IPS-20b (cell line): Measurements from ENCODE around the gene ZNF804A.

Experiments
- H3K27ac ChIP-seq: one replicate; pipeline ENCODE4 v1.5.1; 2013; ENCODE audit warnings: low read length
- H3K27me3 ChIP-seq: 2 replicates; pipeline ENCODE4 v1.6.1; 2013; ENCODE audit warnings: mild to moderate bottlenecking, low read length, inconsistent platforms; ENCODE audit not compliant: insufficient read depth
- H3K36me3 ChIP-seq: 2 replicates; pipeline ENCODE4 v1.6.1; 2013; ENCODE audit warnings: low read depth, mild to moderate bottlenecking, inconsistent platforms, low read length, moderate library complexity; ENCODE audit not compliant: insufficient read depth
- H3K4me1 ChIP-seq: 2 replicates; pipeline ENCODE4 v1.6.1; 2013; ENCODE audit warnings: mild to moderate bottlenecking, control low read depth, inconsistent platforms, low read length, moderate library complexity; ENCODE audit not compliant: insufficient read depth
- H3K4me3 ChIP-seq: 2 replicates; pipeline ENCODE4 v1.5.1; 2013; ENCODE audit warnings: mild to moderate bottlenecking, low read length, inconsistent platforms
- H3K9ac ChIP-seq: 2 replicates; pipeline ENCODE4 v1.6.1; 2013; ENCODE audit warnings: low read depth, mild to moderate bottlenecking, inconsistent platforms, low read length, moderate library complexity
- H3K9me3 ChIP-seq: 2 replicates; pipeline ENCODE4 v1.6.1; 2013; ENCODE audit warnings: mild to moderate bottlenecking, low read depth, low read length, inconsistent platforms; ENCODE audit not compliant: insufficient read depth

Gene ZNF804A

GRCh38 chr2:184598316-184599053 lies at the start of gene ZNF804A:
TSS of gene ZNF804A (plus strand) at chr2:184598529. CDS start at chr2:184598960, 431 bp downstream.
- peak within 1 kb of the TSS; percentile 16; the same call in 1 of the 2 replicates for H3K9ac ChIP-seq
- peaks cover 48% of the 10 kb centered on the region for H3K27me3 ChIP-seq
- H3K9me3 ChIP-seq, result no peaks in the 10 kb centered on the region
- H3K27ac ChIP-seq, result no peak within 1 kb of the TSS
- H3K4me1 ChIP-seq, result no peaks in the 10 kb centered on the region; the same call in 1 of the 2 replicates
- no peaks in the 10 kb centered on the region for H3K36me3 ChIP-seq
- H3K4me3 ChIP-seq, result peak within 1 kb of the TSS; percentile 76

- Histone ChIP-seq H3K4me1 (no peaks in the 10 kb centered on the region), H3K27me3 (no peaks in the 10 kb centered on the region), H3K9ac (no peak overlapping the region), H3K27ac (no peak overlapping the region), H3K36me3 (no peaks in the 10 kb centered on the region), H3K9me3 (peaks cover 10% of the 10 kb centered on the region; the same call in 1 of the 2 replicates), H3K4me3 (no peak overlapping the region)
Measured at GRCh38 chr2:184549153-184549552, 49.2 kb upstream of the ZNF804A start.

- Histone ChIP-seq H3K9ac (no peak overlapping the region), H3K27ac (no peak overlapping the region), H3K4me1 (no peaks in the 10 kb centered on the region), H3K4me3 (no peak overlapping the region), H3K27me3 (no peaks in the 10 kb centered on the region), H3K9me3 (peaks cover 10% of the 10 kb centered on the region; the same call in 1 of the 2 replicates), H3K36me3 (no peaks in the 10 kb centered on the region)
Measured at GRCh38 chr2:184551626-184552025, 46.7 kb upstream of the ZNF804A start.

- no peak overlapping the region for H3K9ac ChIP-seq
- H3K27ac ChIP-seq, result no peak overlapping the region
- H3K27me3 ChIP-seq, result no peaks in the 10 kb centered on the region
- H3K4me1 ChIP-seq, result no peaks in the 10 kb centered on the region
- H3K9me3 ChIP-seq, result no peaks in the 10 kb centered on the region
- H3K36me3 ChIP-seq, result no peaks in the 10 kb centered on the region
- H3K4me3 ChIP-seq, result no peak overlapping the region
Measured at GRCh38 chr2:184554736-184555135, 43.6 kb upstream of the ZNF804A start.

- Histone ChIP-seq H3K27ac (no peak overlapping the region), H3K9me3 (no peaks in the 10 kb centered on the region), H3K36me3 (no peaks in the 10 kb centered on the region), H3K4me3 (no peak overlapping the region), H3K4me1 (no peaks in the 10 kb centered on the region), H3K27me3 (no peaks in the 10 kb centered on the region), H3K9ac (no peak overlapping the region)
Measured at GRCh38 chr2:184555352-184555751, 43.0 kb upstream of the ZNF804A start.

GRCh38 chr2:184556639-184557038 lies 41.7 kb upstream of the ZNF804A start:
- H3K27ac ChIP-seq, result no peak overlapping the region
- H3K9me3 ChIP-seq, result no peaks in the 10 kb centered on the region
- H3K27me3 ChIP-seq, result no peaks in the 10 kb centered on the region
- H3K4me3 ChIP-seq, result no peak overlapping the region
- H3K4me1 ChIP-seq, result no peaks in the 10 kb centered on the region
- H3K36me3 ChIP-seq, result no peaks in the 10 kb centered on the region
- no peak overlapping the region for H3K9ac ChIP-seq

- no peak overlapping the region for H3K9ac ChIP-seq
- H3K27ac ChIP-seq, result no peak overlapping the region
- no peak overlapping the region for H3K4me3 ChIP-seq
- H3K4me1 ChIP-seq, result no peaks in the 10 kb centered on the region
- no peaks in the 10 kb centered on the region for H3K27me3 ChIP-seq
- H3K9me3 ChIP-seq, result no peaks in the 10 kb centered on the region
- H3K36me3 ChIP-seq, result no peaks in the 10 kb centered on the region
Measured at GRCh38 chr2:184558713-184559464, 39.4 kb upstream of the ZNF804A start.

- no peaks in the 10 kb centered on the region for H3K27me3 ChIP-seq
- no peaks in the 10 kb centered on the region for H3K36me3 ChIP-seq
- H3K9me3 ChIP-seq, result no peaks in the 10 kb centered on the region
- no peak overlapping the region for H3K27ac ChIP-seq
- H3K4me1 ChIP-seq, result no peaks in the 10 kb centered on the region
- H3K9ac ChIP-seq, result no peak overlapping the region
- no peak overlapping the region for H3K4me3 ChIP-seq
Measured at GRCh38 chr2:184560603-184561002, 37.7 kb upstream of the ZNF804A start.

GRCh38 chr2:184562532-184562931 lies 35.8 kb upstream of the ZNF804A start:
- Histone ChIP-seq H3K36me3 (no peaks in the 10 kb centered on the region), H3K27me3 (no peaks in the 10 kb centered on the region), H3K4me1 (peaks cover 5% of the 10 kb centered on the region; the same call in 1 of the 2 replicates), H3K9ac (no peak overlapping the region), H3K4me3 (no peak overlapping the region), H3K9me3 (no peaks in the 10 kb centered on the region), H3K27ac (no peak overlapping the region)

GRCh38 chr2:184564092-184564491 lies 34.2 kb upstream of the ZNF804A start:
- Histone ChIP-seq H3K36me3 (no peaks in the 10 kb centered on the region), H3K4me1 (peaks cover 5% of the 10 kb centered on the region; the same call in 1 of the 2 replicates), H3K27ac (no peak overlapping the region), H3K9me3 (no peaks in the 10 kb centered on the region), H3K27me3 (no peaks in the 10 kb centered on the region), H3K4me3 (no peak overlapping the region), H3K9ac (no peak overlapping the region)

GRCh38 chr2:184566716-184567115 lies 31.6 kb upstream of the ZNF804A start:
- no peak overlapping the region for H3K27ac ChIP-seq
- H3K27me3 ChIP-seq, result no peaks in the 10 kb centered on the region
- H3K4me1 ChIP-seq, result peaks cover 5% of the 10 kb centered on the region; the same call in 1 of the 2 replicates
- no peaks in the 10 kb centered on the region for H3K9me3 ChIP-seq
- no peak overlapping the region for H3K4me3 ChIP-seq
- no peaks in the 10 kb centered on the region for H3K36me3 ChIP-seq
- no peak overlapping the region for H3K9ac ChIP-seq

GRCh38 chr2:184577056-184577455 lies 21.3 kb upstream of the ZNF804A start:
- no peak overlapping the region for H3K27ac ChIP-seq
- H3K27me3 ChIP-seq, result no peaks in the 10 kb centered on the region
- no peaks in the 10 kb centered on the region for H3K36me3 ChIP-seq
- no peak overlapping the region for H3K9ac ChIP-seq
- no peaks in the 10 kb centered on the region for H3K9me3 ChIP-seq
- H3K4me3 ChIP-seq, result no peak overlapping the region
- H3K4me1 ChIP-seq, result no peaks in the 10 kb centered on the region
